Esophagus muscularis mucosa (tissue), 4 donors: ENCODE measurements around the gene ZNF320.

ENCODE experiments used
- CTCF ChIP-seq, 3 experiments: fragments of 200-600 bp in 2 of 3; fragments of 450-650 bp in 1 of 3; sonication (generic) in 2 of 3; IDR thresholded peaks; one replicate each; pipeline ENCODE4 v1.5.1; 2017 to 2019; ENCODE audit warnings: antibody characterized with exemption in 3 of 3, mild to moderate bottlenecking in 2 of 3, moderate library complexity in 1 of 3
- EP300 ChIP-seq: sonication (generic); formaldehyde crosslinking; IDR thresholded peaks from one replicate; pipeline ENCODE4 v1.6.1; 2017; ENCODE audit warnings: antibody characterized with exemption
- POLR2A ChIP-seq: fragments of 450-650 bp; IDR thresholded peaks from one replicate; pipeline ENCODE4 v1.6.1; 2017; ENCODE audit warnings: antibody characterized with exemption, moderate library complexity, mild to moderate bottlenecking, low read depth
- POLR2AphosphoS5 ChIP-seq, 2 donors: sonication (generic); formaldehyde crosslinking; IDR thresholded peaks; one replicate each; pipeline ENCODE4 v1.6.1; 2017; ENCODE audit warnings: antibody characterized with exemption in 2 of 2

- no peak for TF ChIP-seq POLR2AphosphoS5 (IDR thresholded peaks at IDR 0.05)
- no peak for TF ChIP-seq CTCF (IDR thresholded peaks at IDR 0.05)
- TF ChIP-seq POLR2A: no peak
- TF ChIP-seq EP300: no peak
These were observed 4.4 kb upstream of the ZNF320 start for GRCh38 chr19:52901842-52902241.
